HG03432 (cell line): Measurements from ENCODE around the gene IDH3G.
"Not testable (repeated sequence)": the region's sequence is repeated elsewhere in the genome, so short reads cannot be mapped to it uniquely, and the experiment has no call there.

ENCODE experiments used
- ATAC-seq: cut with Tn5 transposase; IDR thresholded peaks from one replicate; pipeline ENCODE4 v1.9.1; 2021; ENCODE audit warnings: mild to moderate bottlenecking, moderate library complexity; ENCODE audit not compliant: unreplicated experiment

Gene IDH3G

GRCh38 chrX:153794018-153794896, at the start of gene IDH3G, which contains the start of gene SSR4:
Gene IDH3G (minus strand): TSS chrX:153794375. CDS start chrX:153794326, 49 bp downstream.
Gene SSR4 (plus strand): TSS chrX:153794668. CDS start chrX:153794688, 20 bp downstream.
- peak; percentile 94 for ATAC-seq

- ATAC-seq, result no peak
Measured at GRCh38 chrX:153836921-153837320, 42.7 kb upstream of the IDH3G start.

GRCh38 chrX:153832728-153833127, 38.6 kb upstream of the IDH3G start:
- no peak for ATAC-seq

GRCh38 chrX:153831429-153832150, 37.4 kb upstream of the IDH3G start:
- no peak for ATAC-seq

GRCh38 chrX:153830640-153831428, 36.7 kb upstream of the IDH3G start:
- no peak for ATAC-seq

GRCh38 chrX:153829799-153830639, 35.8 kb upstream of the IDH3G start, which contains the start of gene PDZD4:
Gene PDZD4 (minus strand): TSS chrX:153830544. CDS start chrX:153830298, 246 bp downstream.
- no peak for ATAC-seq

- ATAC-seq, result no peak
Measured at GRCh38 chrX:153829549-153829798, 35.3 kb upstream of the IDH3G start.

GRCh38 chrX:153828723-153829548, 34.8 kb upstream of the IDH3G start:
- ATAC-seq, result no peak

- no peak for ATAC-seq
Measured at GRCh38 chrX:153828308-153828707, 34.1 kb upstream of the IDH3G start.

- ATAC-seq, result no peak
Measured at GRCh38 chrX:153827903-153828302, 33.7 kb upstream of the IDH3G start.

- no peak for ATAC-seq
Measured at GRCh38 chrX:153827016-153827415, 32.8 kb upstream of the IDH3G start.

GRCh38 chrX:153825042-153825441, 30.9 kb upstream of the IDH3G start:
- no peak for ATAC-seq

GRCh38 chrX:153824348-153824747, 30.2 kb upstream of the IDH3G start:
- ATAC-seq, result no peak

GRCh38 chrX:153821066-153821465, 26.9 kb upstream of the IDH3G start:
- no peak for ATAC-seq

GRCh38 chrX:153820601-153821000, 26.4 kb upstream of the IDH3G start:
- no peak for ATAC-seq

GRCh38 chrX:153819384-153820040, 25.3 kb upstream of the IDH3G start:
- ATAC-seq, result no peak

- ATAC-seq, result no peak
Measured at GRCh38 chrX:153818571-153819383, 24.6 kb upstream of the IDH3G start.

GRCh38 chrX:153818064-153818463, 23.9 kb upstream of the IDH3G start:
- ATAC-seq, result not testable (repeated sequence)
